IMR-90 (cell line): ENCODE data around the gene GTPBP4. TPM values are rescaled to one million over a fixed set of nuclear protein-coding genes. Genes with fewer than 3 reads are reported as not detected.

Experiments used
- ATAC-seq: fragments of 200-7000 bp; cut with Tn5 transposase; 2 replicates; pipeline ENCODE4 v1.9.1; 2020; ENCODE audit warnings: low read depth, mild to moderate bottlenecking, moderate library complexity
- BruUV-seq: library from RNA; stranded (reverse); fragments of 400-500 nt; replicated peaks from 2 replicates; lab custom pipeline; 2021; lab: Mats Ljungman, UMichigan
- CTCF ChIA-PET: fragments of 300-600 bp; formaldehyde crosslinking; extraction: SDS; loops from one replicate; lab custom pipeline; 2021; ENCODE audit warnings: antibody characterized with exemption; lab: Yijun Ruan, JAX
- POLR2A ChIA-PET: fragments of 300-600 bp; sonication (Branson Sonifier 250); formaldehyde crosslinking; loops from one replicate; lab custom pipeline; 2022; ENCODE audit warnings: antibody characterized with exemption; ENCODE audit not compliant: unreplicated experiment; lab: Charles Lee
- DNase-seq: peaks from one replicate; pipeline ENCODE4 v3.0.0; 2013
- H2AFZ ChIP-seq: replicated peaks from 2 replicates; pipeline ENCODE3; 2013; ENCODE audit warnings: low read length, mild to moderate bottlenecking; ENCODE audit not compliant: poor library complexity
- H2AK5ac ChIP-seq: 2 replicates; pipeline ENCODE4 v1.6.1; 2013; ENCODE audit warnings: low read depth, low read length, inconsistent platforms
- H2AK9ac ChIP-seq: replicated peaks from 2 replicates; pipeline ENCODE3; 2013; ENCODE audit warnings: mild to moderate bottlenecking, low read depth, low read length, moderate library complexity; ENCODE audit not compliant: poor library complexity
- H2BK120ac ChIP-seq: 2 replicates; pipeline ENCODE4 v1.6.1; 2013; ENCODE audit warnings: low read depth, low read length, inconsistent platforms
- H2BK15ac ChIP-seq: 3 replicates; pipeline ENCODE4 v1.6.1; 2013; ENCODE audit warnings: low read depth, low read length, inconsistent platforms
- H2BK20ac ChIP-seq: 2 replicates; pipeline ENCODE4 v1.6.1; 2013; ENCODE audit warnings: low read depth, mild to moderate bottlenecking, inconsistent platforms, low read length, moderate library complexity
- H2BK5ac ChIP-seq: 2 replicates; pipeline ENCODE4 v1.6.1; 2013; ENCODE audit warnings: mild to moderate bottlenecking, low read depth, low read length, inconsistent platforms; ENCODE audit not compliant: poor library complexity, severe bottlenecking
- H3K14ac ChIP-seq: replicated peaks from 2 replicates; pipeline ENCODE4 v1.6.1; 2013; ENCODE audit warnings: low read depth, low read length, inconsistent platforms
- H3K18ac ChIP-seq: 2 replicates; pipeline ENCODE4 v1.6.1; 2013; ENCODE audit warnings: low read depth, low read length, control low read depth
- H3K23ac ChIP-seq: 2 replicates; pipeline ENCODE4 v1.6.1; 2013; ENCODE audit warnings: low read depth, low read length, inconsistent platforms
- H3K27ac ChIP-seq: 2 replicates; pipeline ENCODE4 v1.5.1; 2013; ENCODE audit warnings: mild to moderate bottlenecking, control low read depth, low read length; ENCODE audit not compliant: insufficient read depth
- H3K27me3 ChIP-seq: 2 replicates; pipeline ENCODE4 v1.6.1; 2013; ENCODE audit warnings: low read length; ENCODE audit not compliant: control insufficient read depth, insufficient read depth
- H3K36me3 ChIP-seq: 2 replicates; pipeline ENCODE4 v1.6.1; 2013; ENCODE audit warnings: low read length, mixed read lengths; ENCODE audit not compliant: control insufficient read depth, insufficient read depth
- H3K4ac ChIP-seq: 2 replicates; pipeline ENCODE4 v1.6.1; 2013; ENCODE audit warnings: low read depth, low read length, inconsistent platforms
- H3K4me1 ChIP-seq: 2 replicates; pipeline ENCODE4 v1.6.1; 2013; ENCODE audit warnings: low read length, mixed read lengths; ENCODE audit not compliant: control insufficient read depth, insufficient read depth
- H3K4me2 ChIP-seq: 2 replicates; pipeline ENCODE4 v1.6.1; 2013; ENCODE audit warnings: low read depth, mild to moderate bottlenecking, control low read depth, low read length, moderate library complexity
- H3K4me3 ChIP-seq: 2 replicates; pipeline ENCODE4 v1.5.1; 2013; ENCODE audit warnings: low read depth, mild to moderate bottlenecking, control low read depth, low read length, moderate library complexity; ENCODE audit not compliant: insufficient read depth
- H3K56ac ChIP-seq: 2 replicates; pipeline ENCODE4 v1.6.1; 2013; ENCODE audit warnings: low read length, inconsistent platforms; ENCODE audit not compliant: insufficient read depth; ENCODE audit errors: extremely low read depth
- H3K79me1 ChIP-seq, 2 experiments: 2 replicates each; pipeline ENCODE4 v1.6.1; 2013; ENCODE audit warnings: low read length in 2 of 2, inconsistent platforms in 1 of 2, low read depth in 1 of 2
- H3K9ac ChIP-seq: 2 replicates; pipeline ENCODE4 v1.6.1; 2013; ENCODE audit warnings: low read depth, low read length, control low read depth
- H3K9me1 ChIP-seq: 2 replicates; pipeline ENCODE4 v1.6.1; 2013; ENCODE audit warnings: low read length, inconsistent platforms; ENCODE audit not compliant: insufficient read depth
- H3K9me3 ChIP-seq: 2 replicates; pipeline ENCODE4 v1.6.1; 2013; ENCODE audit warnings: low read length; ENCODE audit not compliant: control insufficient read depth, insufficient read depth
- H4K20me1 ChIP-seq: 2 replicates; pipeline ENCODE4 v1.6.1; 2013; ENCODE audit warnings: low read length, inconsistent platforms; ENCODE audit not compliant: insufficient read depth
- H4K5ac ChIP-seq: 2 replicates; pipeline ENCODE4 v1.6.1; 2013; ENCODE audit warnings: mild to moderate bottlenecking, low read depth, low read length, control low read depth
- H4K8ac ChIP-seq, 2 experiments: 2 replicates each; pipeline ENCODE4 v1.6.1; 2013; ENCODE audit warnings: low read depth in 2 of 2, low read length in 2 of 2, control low read depth in 1 of 2, inconsistent platforms in 1 of 2
- H4K91ac ChIP-seq: 2 replicates; pipeline ENCODE4 v1.6.1; 2013; ENCODE audit warnings: low read depth, low read length, inconsistent platforms; ENCODE audit not compliant: insufficient read depth
- CHD1 ChIP-seq: IDR thresholded peaks from 2 replicates; pipeline ENCODE4 v1.6.1; 2012; ENCODE audit warnings: low read depth, low read length, improper control_type of control experiment
- FOS ChIP-seq: fragments of 150-350 bp; IDR thresholded peaks from 2 replicates; pipeline ENCODE4 v1.6.1; 2016; ENCODE audit warnings: low read depth, low read length
- RAD21 ChIP-seq: IDR thresholded peaks from 2 replicates; pipeline ENCODE4 v1.6.1; 2012; ENCODE audit warnings: low read length, improper control_type of control experiment
- RCOR1 ChIP-seq: IDR thresholded peaks from 2 replicates; pipeline ENCODE4 v1.6.1; 2012; ENCODE audit warnings: mild to moderate bottlenecking, low read length, improper control_type of control experiment; ENCODE audit not compliant: insufficient replicate concordance
- SMC3 ChIP-seq: fragments of 150-350 bp; IDR thresholded peaks from 2 replicates; pipeline ENCODE4 v1.6.1; 2016; ENCODE audit warnings: low read depth, mild to moderate bottlenecking, antibody characterized with exemption, low read length, moderate library complexity
- WGBS, 2 experiments: methylation state at CpG; one replicate each; pipeline versions ENCODE4 v1.1.5 to v1.1.7; 2013; ENCODE audit warnings: missing lambda C conversion rate in 2 of 2; ENCODE audit not compliant: insufficient read length in 1 of 2; ENCODE audit errors: extremely low coverage in 2 of 2; 5-methylcytosine and 5-hydroxymethylcytosine counted together
- dilution Hi-C: fragments of 300-500 bp; cut with HindIII; formaldehyde crosslinking; loops from one replicate; pipeline ENCODE4 v1.14.3; 2018; ENCODE audit warnings: low sequenced_read_pairs; ENCODE audit not compliant: unreplicated experiment
- in situ Hi-C: fragments of 300-500 bp; cut with MboI; formaldehyde crosslinking; loops from 3 replicates; pipeline ENCODE4 v1.14.3; 2019; ENCODE audit warnings: low sequenced_read_pairs, inconsistent platforms, mixed read lengths
- intact Hi-C: fragments of 100-400 bp; cut with micrococcal nuclease; formaldehyde crosslinking; loops from 2 replicates; pipeline ENCODE4 v1.10.0; 2022
- polyA plus RNA-seq, 3 experiments: library from polyadenylated mRNA; depleted of rRNA; stranded (reverse); fragments of >200 nt; gene quantifications; 2 replicates each; pipeline ENCODE4 v1.2.3, GENCODE V29; 2012; ENCODE audit warnings: low replicate concordance in 1 of 3
- total RNA-seq: library from RNA; depleted of rRNA; stranded (reverse); fragments of >200 nt; gene quantifications from 2 replicates; pipeline ENCODE4 v1.2.3, GENCODE V29; 2012
- TF ChIP-seq, protein P1 (sequence below): fragments of 150-350 bp; IDR thresholded peaks from 2 replicates; pipeline ENCODE4 v1.6.1; 2017; ENCODE audit warnings: mild to moderate bottlenecking, antibody characterized with exemption, low read length, low read depth

Gene GTPBP4
- total and polyA plus RNA-seq, 2 of the 4 experiments (the other 2 are of a cell fraction) = 46.2 to 48.6 TPM

DNA sequence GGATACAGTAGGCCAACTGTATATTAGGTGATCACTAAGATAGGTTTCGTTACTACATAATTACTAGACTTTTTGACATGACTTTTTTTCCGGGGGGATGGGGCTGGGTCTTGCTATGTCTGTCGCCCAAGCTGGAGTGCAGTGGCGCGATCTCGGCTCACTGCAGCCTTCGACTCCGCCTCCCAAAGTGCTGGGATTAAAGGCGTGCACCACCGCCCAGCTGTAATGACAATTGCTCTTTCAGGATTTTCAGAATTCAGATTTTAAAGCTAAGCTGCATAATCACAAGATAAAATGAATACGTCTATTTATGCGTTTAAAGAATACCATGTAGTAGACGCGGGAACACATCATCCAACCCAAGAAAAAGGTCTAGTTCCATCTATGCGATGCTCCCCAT lies 59.7 kb downstream of the GTPBP4 start:
- Histone ChIP-seq H3K4me2 (peak overlapping the region; percentile 95), H2AK5ac (peak overlapping the region; percentile 42; the same call in 1 of the 2 replicates), H2BK20ac (no peak overlapping the region), H2BK120ac (no peak overlapping the region), H3K36me3 (peaks cover 5% of the 10 kb centered on the region), H3K79me1 (peaks cover 28 to 76% of the 10 kb centered on the region in 2 experiments), H4K91ac (no peak overlapping the region), H4K8ac (peak overlapping the region in 1 of 2 experiments; percentile 20; a peak in 1 of 4 replicates), H3K9ac (peak overlapping the region; percentile 64), H2BK15ac (no peak overlapping the region), H3K27ac (peak overlapping the region; percentile 22; the same call in 1 of the 2 replicates), H3K56ac (0 out of 2 replicates have a peak overlapping the region, but pooled peaks have one; percentile 36), H3K9me3 (no peaks in the 10 kb centered on the region), H4K20me1 (peaks cover 35% of the 10 kb centered on the region), H3K4me1 (peaks cover 5% of the 10 kb centered on the region), H3K4me3 (peak overlapping the region; percentile 50), H2AK9ac (peak overlapping the region; percentile 97), H4K5ac (no peak overlapping the region), H3K9me1 (peaks cover 11% of the 10 kb centered on the region; the same call in 1 of the 2 replicates), H2BK5ac (peak overlapping the region; percentile 27), H3K4ac (peak overlapping the region; percentile 80), H3K18ac (no peak overlapping the region), H3K14ac (peak overlapping the region; percentile 88; the same call in 1 of the 2 replicates), H3K23ac (peak overlapping the region; percentile 99), H2AFZ (peak overlapping the region; percentile 99), H3K27me3 (no peaks in the 10 kb centered on the region)
- CTCF ChIA-PET = no interaction called here
- DNase-seq = no peak
- ATAC-seq = no peak
- WGBS, 2 experiments = no CpG with 5 or more reads among the region's 15 CpGs
- POLR2A ChIA-PET = interaction anchor here (0.5 kb wide), 1 partner anchor 115 kb away, joined by 3 read pairs; no protein-coding TSS in a partner anchor
- dilution Hi-C loops (no loop called here), in situ Hi-C loops (no loop called here), intact Hi-C loops (no loop called here)
- TF ChIP-seq RAD21 (no peak), SMC3 (no peak), CHD1 (no peak; the same call in 1 of the 2 replicates), FOS (no peak), RCOR1 (no peak)
- TF ChIP-seq, protein P1, sequence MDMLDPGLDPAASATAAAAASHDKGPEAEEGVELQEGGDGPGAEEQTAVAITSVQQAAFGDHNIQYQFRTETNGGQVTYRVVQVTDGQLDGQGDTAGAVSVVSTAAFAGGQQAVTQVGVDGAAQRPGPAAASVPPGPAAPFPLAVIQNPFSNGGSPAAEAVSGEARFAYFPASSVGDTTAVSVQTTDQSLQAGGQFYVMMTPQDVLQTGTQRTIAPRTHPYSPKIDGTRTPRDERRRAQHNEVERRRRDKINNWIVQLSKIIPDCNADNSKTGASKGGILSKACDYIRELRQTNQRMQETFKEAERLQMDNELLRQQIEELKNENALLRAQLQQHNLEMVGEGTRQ = no peak
- BruUV-seq = no TSS peak
